CD14-positive monocyte (primary cell): ENCODE measurements around the gene TPM1. TPM values are rescaled to one million over a fixed set of nuclear protein-coding genes. Genes with fewer than 3 reads are reported as not detected.

Experiments
- DNase-seq, 3 donors: peaks; one replicate each; pipeline ENCODE4 v3.0.0-alpha.2; 2011 to 2022
- H2AFZ ChIP-seq: 2 replicates; pipeline ENCODE4 v1.6.0; 2012; ENCODE audit warnings: mild to moderate bottlenecking, low read depth, low read length, inconsistent platforms; ENCODE audit not compliant: insufficient read depth, poor library complexity, severe bottlenecking
- H3K27ac ChIP-seq, 2 donors: 1 replicate in 1 of 2; 2 replicates in 1 of 2; pipeline ENCODE4 v1.5.1; 2012 to 2013; ENCODE audit warnings: low read length in 2 of 2, control low read depth in 1 of 2, inconsistent platforms in 1 of 2, low read depth in 1 of 2, mild to moderate bottlenecking in 1 of 2
- H3K27me3 ChIP-seq, 2 donors: one replicate each; pipeline versions ENCODE4 v1.6.0 to v1.6.1; 2011 to 2013; ENCODE audit warnings: low read length in 2 of 2; ENCODE audit not compliant: control insufficient read depth in 2 of 2, insufficient read depth in 2 of 2
- H3K36me3 ChIP-seq, 2 donors: replicated peaks in 1 of 2; 1 replicate in 1 of 2; 2 replicates in 1 of 2; pipeline versions ENCODE4 v1.5.1 to v1.6.1; 2012 to 2013; ENCODE audit warnings: low read length in 2 of 2, control low read depth in 1 of 2, inconsistent platforms in 1 of 2, mild to moderate bottlenecking in 1 of 2; ENCODE audit not compliant: insufficient read depth in 2 of 2, control insufficient read depth in 1 of 2
- H3K4me1 ChIP-seq, 2 donors: 1 replicate in 1 of 2; 2 replicates in 1 of 2; pipeline versions ENCODE4 v1.5.1 to v1.6.1; 2012 to 2013; ENCODE audit warnings: low read length in 2 of 2, control low read depth in 1 of 2, inconsistent platforms in 1 of 2, mild to moderate bottlenecking in 1 of 2, moderate library complexity in 1 of 2; ENCODE audit not compliant: insufficient read depth in 2 of 2, control insufficient read depth in 1 of 2
- H3K4me2 ChIP-seq: replicated peaks from 2 replicates; pipeline ENCODE3; 2012; ENCODE audit warnings: low read length, moderate library complexity, mild to moderate bottlenecking; ENCODE audit not compliant: poor library complexity, severe bottlenecking; ENCODE audit errors: extremely low read depth
- H3K4me3 ChIP-seq, 3 experiments: fragments of 200-600 bp in 1 of 3; sonication (generic) in 1 of 3; replicated peaks in 1 of 3; 1 replicate in 2 of 3; 2 replicates in 1 of 3; pipeline ENCODE4 v1.5.1; 2011 to 2013; ENCODE audit warnings: low read length in 3 of 3, mild to moderate bottlenecking in 3 of 3, control low read depth in 2 of 3, low read depth in 2 of 3, inconsistent platforms in 1 of 3, moderate library complexity in 1 of 3
- H3K79me2 ChIP-seq: 2 replicates; pipeline ENCODE4 v1.6.0; 2012; ENCODE audit warnings: mild to moderate bottlenecking, control low read depth, inconsistent platforms, low read length, moderate library complexity; ENCODE audit not compliant: insufficient read depth
- H3K9ac ChIP-seq: 2 replicates; pipeline ENCODE4 v1.6.0; 2017; ENCODE audit warnings: low read length, mild to moderate bottlenecking; ENCODE audit not compliant: insufficient read depth, poor library complexity, severe bottlenecking
- H3K9me3 ChIP-seq, 2 donors: replicated peaks in 1 of 2; 1 replicate in 1 of 2; 2 replicates in 1 of 2; pipeline versions ENCODE4 v1.5.1 to v1.6.1; 2012 to 2013; ENCODE audit warnings: low read length in 2 of 2, control low read depth in 1 of 2; ENCODE audit not compliant: control insufficient read depth in 1 of 2, insufficient read depth in 1 of 2
- H4K20me1 ChIP-seq: 2 replicates; pipeline ENCODE4 v1.6.0; 2012; ENCODE audit warnings: mild to moderate bottlenecking, low read length, control low read depth, moderate library complexity; ENCODE audit not compliant: insufficient read depth
- H3K27ac Mint-ChIP-seq, 7 donors: one replicate each; pipeline ENCODE4 v1.8.0; 2020; ENCODE audit warnings: mild to moderate bottlenecking in 7 of 7, mixed read lengths in 7 of 7, moderate library complexity in 6 of 7, inconsistent platforms in 2 of 7
- H3K27me3 Mint-ChIP-seq, 3 donors: one replicate each; pipeline ENCODE4 v1.8.0; 2021 to 2022; ENCODE audit warnings: low read depth in 3 of 3, mild to moderate bottlenecking in 3 of 3, mixed read lengths in 3 of 3, moderate library complexity in 3 of 3, inconsistent platforms in 1 of 3
- H3K36me3 Mint-ChIP-seq, 2 donors: one replicate each; pipeline ENCODE4 v1.8.0; 2020; ENCODE audit warnings: mixed read lengths in 2 of 2, inconsistent platforms in 1 of 2, mild to moderate bottlenecking in 1 of 2
- H3K4me1 Mint-ChIP-seq: one replicate; pipeline ENCODE4 v1.8.0; 2020; ENCODE audit warnings: mild to moderate bottlenecking, mixed read lengths
- H3K4me3 Mint-ChIP-seq, 2 donors: one replicate each; pipeline ENCODE4 v1.8.0; 2020; ENCODE audit warnings: mild to moderate bottlenecking in 2 of 2, mixed read lengths in 2 of 2, moderate library complexity in 1 of 2
- H3K9me3 Mint-ChIP-seq, 7 donors: one replicate each; pipeline ENCODE4 v1.8.0; 2020 to 2022; ENCODE audit warnings: mixed read lengths in 7 of 7, mild to moderate bottlenecking in 6 of 7, moderate library complexity in 6 of 7, inconsistent platforms in 2 of 7
- CTCF ChIP-seq: fragments of 200-600 bp; IDR thresholded peaks from one replicate; pipeline ENCODE4 v1.8.0; 2022; ENCODE audit warnings: antibody characterized with exemption, mild to moderate bottlenecking
- WGBS: methylation state at CpG from one replicate; pipeline ENCODE4 v1.1.5; 2013; ENCODE audit warnings: missing lambda C conversion rate; ENCODE audit not compliant: insufficient coverage; 5-methylcytosine and 5-hydroxymethylcytosine counted together
- intact Hi-C, 2 donors: fragments of 100-400 bp; cut with micrococcal nuclease; formaldehyde crosslinking; loops; one replicate each; pipeline versions ENCODE4 v1.15.0 to v1.15.1; 2023
- polyA plus RNA-seq, 3 donors: library from polyadenylated mRNA; depleted of rRNA in 1 of 3; unstranded in 2 of 3; stranded (reverse) in 1 of 3; fragments of 300-500 nt in 2 of 3; fragments of >200 nt in 1 of 3; fragmentation: Illumina TruSeq in 2 of 3; gene quantifications; 1 replicate in 2 of 3; 2 replicates in 1 of 3; pipeline ENCODE4 v1.2.3, GENCODE V29; 2012 to 2021

TPM1 gene
- polyA plus RNA-seq, 3 donors = 11.7 to 15.9 (median 11.9) TPM

- Mint-ChIP-seq H3K9me3 (no peaks in the 10 kb centered on the region), H3K36me3 (peaks cover 62 to 65% of the 10 kb centered on the region in 2 donors), H3K4me1 (no peaks in the 10 kb centered on the region), H3K27me3 (peaks cover 0 to 5% (median 0%) of the 10 kb centered on the region in 3 donors), H3K4me3 (no peak overlapping the region), H3K27ac (no peak overlapping the region)
- no peaks in the 10 kb centered on the region for H3K9me3 ChIP-seq
- H3K9ac ChIP-seq = no peak overlapping the region
- no peaks in the 10 kb centered on the region for H3K79me2 ChIP-seq
- no peaks in the 10 kb centered on the region for H4K20me1 ChIP-seq
- TF ChIP-seq CTCF = no peak
- H3K36me3 ChIP-seq = peaks cover 52 to 68% of the 10 kb centered on the region in 2 donors
- H3K4me1 ChIP-seq = no peaks in the 10 kb centered on the region
- WGBS = 100% methylated on average over 1 of the region's 4 CpGs
- H3K4me3 ChIP-seq = no peak overlapping the region
- no peak overlapping the region for H2AFZ ChIP-seq
- intact Hi-C loops = no loop called here
- H3K27ac ChIP-seq = no peak overlapping the region
- no peak overlapping the region for H3K4me2 ChIP-seq
- no peak for DNase-seq
- no peaks in the 10 kb centered on the region for H3K27me3 ChIP-seq
Observed at GRCh38 chr15:63061975-63062374, 19.4 kb downstream of the TPM1 start.

DNA sequence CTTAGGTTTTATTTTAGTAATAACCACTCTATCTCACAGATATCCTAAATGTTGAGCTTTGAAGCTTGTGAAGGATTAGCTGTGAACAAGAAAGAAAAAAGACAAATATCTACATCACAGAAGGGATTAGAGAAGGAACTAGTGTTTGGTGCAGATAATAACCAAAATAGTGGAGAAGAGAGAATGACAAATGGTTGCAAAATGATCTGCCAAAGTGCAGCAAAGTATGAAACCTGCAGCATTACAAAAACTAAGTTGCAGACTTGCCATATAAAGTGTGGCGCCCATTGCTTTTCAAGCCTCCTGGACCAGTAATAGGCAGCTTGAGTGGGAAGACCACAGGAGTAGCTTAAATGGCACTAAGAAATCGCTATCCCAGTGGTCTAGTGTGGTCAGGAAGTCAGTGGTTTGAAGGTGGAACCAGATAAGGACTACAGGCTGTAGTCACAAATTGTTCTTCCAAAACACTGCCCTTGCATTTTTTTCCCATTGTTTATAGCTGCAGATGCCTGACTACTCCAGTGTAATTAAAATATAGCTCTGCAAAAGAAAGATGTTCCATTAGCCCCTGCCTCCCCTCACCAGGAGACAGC is 20.7 kb downstream of the TPM1 start:
- Histone ChIP-seq H3K4me2 (no peak overlapping the region), H3K36me3 (peaks cover 44 to 59% of the 10 kb centered on the region in 2 donors), H3K4me1 (no peaks in the 10 kb centered on the region), H3K4me3 (no peak overlapping the region), H3K9me3 (no peaks in the 10 kb centered on the region), H3K9ac (no peak overlapping the region), H3K79me2 (no peaks in the 10 kb centered on the region), H4K20me1 (no peaks in the 10 kb centered on the region), H3K27me3 (no peaks in the 10 kb centered on the region), H2AFZ (no peak overlapping the region), H3K27ac (no peak overlapping the region)
- DNase-seq = no peak
- 0% methylated on average over 1 of the region's 2 CpGs for WGBS
- intact Hi-C loops = no loop called here
- H3K36me3 Mint-ChIP-seq = peaks cover 56 to 63% of the 10 kb centered on the region in 2 donors
- H3K9me3 Mint-ChIP-seq = no peaks in the 10 kb centered on the region
- peaks cover 3% of the 10 kb centered on the region for H3K4me1 Mint-ChIP-seq
- H3K4me3 Mint-ChIP-seq = no peak overlapping the region
- H3K27ac Mint-ChIP-seq = no peak overlapping the region
- no peak for TF ChIP-seq CTCF
- H3K27me3 Mint-ChIP-seq = peaks cover 0 to 5% (median 0%) of the 10 kb centered on the region in 3 donors
